Measurements from ENCODE around the gene SLC25A6.

The SLC25A6 gene

GRCh38 chrX:1391707-1392375 lies at the start of gene SLC25A6:
Gene SLC25A6 (minus strand): TSS chrX:1392113. CDS start chrX:1392009, 104 bp downstream.
- TF ChIP-seq CTCF (IDR thresholded peaks at IDR 0.05; ENCODE audit: low read depth, low read length, missing control alignments): no peak

GRCh38 chrX:1440506-1440905 lies 48.6 kb upstream of the SLC25A6 start:
- no peak for DNase-seq (ENCODE audit: extremely low read depth, low read depth)
- TF ChIP-seq CTCF (IDR thresholded peaks at IDR 0.05; ENCODE audit: low read depth, low read length, missing control alignments): no peak
- H3K4me3 ChIP-seq (replicated peaks; ENCODE audit: low read depth, low read length): no peak overlapping the region

More at GRCh38 chrX:1391707-1392375, at the start of gene SLC25A6:
- DNase-seq (ENCODE audit: extremely low read depth, low read depth): peak; percentile 88
- H3K4me3 ChIP-seq (replicated peaks; ENCODE audit: low read depth, low read length): peak within 1 kb of the TSS; percentile 98

DNA sequence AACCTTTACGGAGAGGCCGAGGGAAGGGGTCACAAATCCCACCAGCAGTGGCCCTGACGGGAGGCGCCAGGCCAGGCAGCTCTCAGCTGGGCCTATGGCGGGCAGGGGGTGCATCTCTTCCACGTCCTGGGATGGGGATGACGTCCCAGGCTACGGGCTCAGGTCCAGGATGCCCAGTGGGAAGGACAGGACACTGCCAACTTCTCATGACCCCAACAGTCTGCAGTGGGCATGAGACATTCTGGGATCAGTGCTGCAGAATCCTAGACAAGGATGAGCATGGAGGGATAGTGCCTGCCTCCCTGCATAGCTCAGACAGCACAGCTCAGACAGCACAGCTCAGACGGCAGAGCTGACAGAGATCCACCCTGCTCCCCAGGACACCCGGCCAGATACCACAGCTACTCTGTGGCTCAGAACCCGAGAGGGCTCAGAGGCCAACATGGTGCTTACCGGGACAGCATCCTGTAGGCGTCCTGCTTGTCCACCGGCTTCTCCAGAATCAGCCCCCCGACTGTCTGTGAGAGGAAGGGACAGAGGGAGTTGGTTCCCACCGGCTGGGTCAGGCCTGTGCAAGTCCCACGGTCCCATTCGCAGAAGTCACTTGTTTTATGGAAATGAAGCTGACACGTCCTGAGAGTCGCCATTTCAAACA lies 43.5 kb upstream of the SLC25A6 start:
- no peak for TF ChIP-seq CTCF (IDR thresholded peaks at IDR 0.05; ENCODE audit: low read depth, low read length, missing control alignments)
- H3K4me3 ChIP-seq (replicated peaks; ENCODE audit: low read depth, low read length): no peak overlapping the region
- DNase-seq (ENCODE audit: extremely low read depth, low read depth): no peak

DNA sequence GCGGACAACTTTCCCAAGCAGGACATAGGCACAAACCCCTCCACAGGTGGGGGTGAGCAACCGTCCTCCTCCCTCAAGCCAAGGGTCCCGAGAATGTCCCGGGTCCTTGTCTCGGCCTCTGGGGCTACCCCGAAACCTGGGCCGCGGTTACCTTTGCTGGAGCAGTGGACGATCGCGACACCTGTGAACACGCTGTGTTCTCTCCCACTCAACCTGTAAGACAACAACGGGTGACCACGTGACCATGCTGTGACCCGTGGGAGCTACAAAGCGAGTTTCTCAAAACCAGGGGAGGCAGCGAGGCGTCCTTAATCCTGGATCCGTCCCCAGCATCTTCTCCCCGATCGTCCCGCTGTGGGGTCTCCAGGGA lies 42.9 kb upstream of the SLC25A6 start:
- TF ChIP-seq CTCF (IDR thresholded peaks at IDR 0.05; ENCODE audit: low read depth, low read length, missing control alignments): no peak
- DNase-seq (ENCODE audit: extremely low read depth, low read depth): no peak
- no peak overlapping the region for H3K4me3 ChIP-seq (replicated peaks; ENCODE audit: low read depth, low read length)

DNA sequence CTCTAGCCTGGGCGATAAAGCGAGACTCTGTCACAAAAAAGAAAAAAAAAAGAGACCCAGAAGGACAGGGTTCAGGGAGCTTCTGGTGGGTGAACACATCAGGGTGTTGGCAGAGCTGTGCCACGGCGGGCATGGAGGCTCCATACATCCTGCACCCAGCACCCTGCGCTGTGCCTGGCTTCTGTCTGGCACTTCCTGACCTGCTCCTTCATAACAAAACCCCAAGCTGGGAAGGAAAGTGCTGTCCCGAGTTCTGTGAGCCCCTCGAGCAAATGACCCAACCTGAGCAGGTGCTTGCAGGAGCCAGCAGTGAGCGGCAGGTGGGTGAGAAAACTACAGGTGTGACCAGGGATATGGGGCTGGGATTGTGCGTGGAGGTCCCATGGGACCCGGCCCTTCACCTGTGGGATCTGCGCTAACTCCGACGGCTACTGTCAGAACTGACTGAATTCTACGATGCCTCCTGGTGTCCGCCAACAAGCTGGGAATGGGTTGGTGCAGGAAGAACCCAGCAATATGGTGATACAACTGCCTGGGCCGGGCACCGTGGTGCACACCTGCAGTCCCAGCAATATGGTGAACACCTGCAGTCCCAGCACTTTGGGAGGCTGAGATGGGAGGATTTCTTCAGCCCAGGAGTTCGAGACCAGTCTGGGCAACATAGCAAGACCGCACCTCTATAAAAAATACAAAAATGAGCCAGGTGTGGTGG lies 41.9 kb upstream of the SLC25A6 start:
- no peak overlapping the region for H3K4me3 ChIP-seq (replicated peaks; ENCODE audit: low read depth, low read length)
- TF ChIP-seq CTCF (IDR thresholded peaks at IDR 0.05; ENCODE audit: low read depth, low read length, missing control alignments): no peak
- DNase-seq (ENCODE audit: extremely low read depth, low read depth): no peak

DNA sequence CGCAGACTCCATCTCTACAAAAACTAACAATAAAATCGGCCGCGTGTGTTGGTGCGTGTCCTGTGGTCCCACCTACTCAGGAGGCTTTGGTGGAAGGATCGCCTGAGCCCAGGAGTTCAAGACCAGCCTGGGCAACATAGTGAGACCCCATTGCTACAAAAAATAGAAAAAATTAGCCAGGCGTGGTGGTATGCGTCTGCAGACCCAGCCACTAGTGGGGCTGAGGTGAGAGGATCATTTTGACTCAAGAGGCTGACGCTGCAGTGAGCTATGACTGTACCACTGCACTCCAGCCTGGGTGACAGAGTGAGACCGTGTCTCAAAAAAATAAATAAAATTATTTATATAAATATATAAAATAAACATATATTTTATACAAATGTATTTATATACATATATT lies 38.5 kb upstream of the SLC25A6 start:
- DNase-seq (ENCODE audit: extremely low read depth, low read depth): no peak

More for the DNA sequence above, 38.5 kb upstream of the SLC25A6 start:
- no peak overlapping the region for H3K4me3 ChIP-seq (replicated peaks; ENCODE audit: low read depth, low read length)
- TF ChIP-seq CTCF (IDR thresholded peaks at IDR 0.05; ENCODE audit: low read depth, low read length, missing control alignments): no peak

Data from HFF-Myc (cell line).